KMS-11 (cell line): Measurements from ENCODE around the gene UBP1.

Experiments
- H2AFZ ChIP-seq: fragments of 200-600 bp; sonication (generic); 2 replicates; pipeline ENCODE4 v1.6.1; 2016; ENCODE audit warnings: antibody characterized with exemption, mixed run types, low read depth
- H3K27ac ChIP-seq: fragments of 200-600 bp; sonication (generic); 2 replicates; pipeline ENCODE4 v1.6.1; 2016; ENCODE audit warnings: mild to moderate bottlenecking, mixed run types
- H3K27me3 ChIP-seq: fragments of 200-600 bp; sonication (generic); 2 replicates; pipeline ENCODE4 v1.6.1; 2017; ENCODE audit warnings: mild to moderate bottlenecking, low read depth, mixed run types, moderate library complexity; ENCODE audit not compliant: insufficient read depth
- H3K36me3 ChIP-seq: fragments of 200-600 bp; sonication (generic); 2 replicates; pipeline ENCODE4 v1.6.1; 2017; ENCODE audit warnings: mild to moderate bottlenecking, mixed run types; ENCODE audit not compliant: insufficient read depth
- H3K4me1 ChIP-seq: fragments of 200-600 bp; sonication (generic); 2 replicates; pipeline ENCODE4 v1.6.1; 2016; ENCODE audit warnings: mild to moderate bottlenecking, low read depth, mixed run types; ENCODE audit not compliant: poor library complexity, severe bottlenecking
- H3K4me2 ChIP-seq: fragments of 200-600 bp; sonication (generic); 2 replicates; pipeline ENCODE4 v1.7.0; 2016; ENCODE audit warnings: mild to moderate bottlenecking, mixed run types
- H3K4me3 ChIP-seq: fragments of 200-600 bp; sonication (generic); IDR thresholded peaks from 2 replicates; pipeline ENCODE4 v1.6.1; 2017; ENCODE audit warnings: low read depth, low read length, mixed read lengths; ENCODE audit not compliant: insufficient read depth
- H3K79me2 ChIP-seq: fragments of 200-600 bp; sonication (generic); 2 replicates; pipeline ENCODE4 v1.6.1; 2016; ENCODE audit warnings: low read depth, mixed run types; ENCODE audit not compliant: insufficient read depth
- H3K9ac ChIP-seq: fragments of 200-600 bp; sonication (generic); 2 replicates; pipeline ENCODE4 v1.6.1; 2016; ENCODE audit warnings: mild to moderate bottlenecking, mixed run types
- H4K20me1 ChIP-seq: fragments of 200-600 bp; sonication (generic); 2 replicates; pipeline ENCODE4 v1.6.1; 2016; ENCODE audit warnings: mild to moderate bottlenecking, mixed run types; ENCODE audit not compliant: insufficient read depth
- CTCF ChIP-seq: fragments of 200-600 bp; sonication (generic); conservative IDR thresholded peaks from 2 replicates; pipeline ENCODE4 v1.6.1; 2017; ENCODE audit warnings: low read depth, mild to moderate bottlenecking, antibody characterized with exemption, low read length, moderate library complexity, mixed read lengths

UBP1 gene

GRCh38 chr3:33398410-33398809, 41.8 kb downstream of the UBP1 start:
- TF ChIP-seq CTCF, result no peak
- peaks cover 2% of the 10 kb centered on the region; the same call in 1 of the 2 replicates for H3K36me3 ChIP-seq
- no peak overlapping the region for H3K4me2 ChIP-seq
- H3K4me3 ChIP-seq, result no peak overlapping the region
- no peaks in the 10 kb centered on the region for H3K27me3 ChIP-seq
- H3K9ac ChIP-seq, result no peak overlapping the region
- no peak overlapping the region for H3K27ac ChIP-seq
- no peaks in the 10 kb centered on the region for H4K20me1 ChIP-seq
- no peak overlapping the region for H2AFZ ChIP-seq
- no peaks in the 10 kb centered on the region for H3K79me2 ChIP-seq
- no peaks in the 10 kb centered on the region for H3K4me1 ChIP-seq

GRCh38 chr3:33395900-33396299, 44.3 kb downstream of the UBP1 start:
- Histone ChIP-seq H3K27ac (no peak overlapping the region), H3K79me2 (no peaks in the 10 kb centered on the region), H3K4me3 (no peak overlapping the region), H2AFZ (no peak overlapping the region), H3K9ac (no peak overlapping the region), H3K4me1 (no peaks in the 10 kb centered on the region), H3K36me3 (no peaks in the 10 kb centered on the region), H4K20me1 (no peaks in the 10 kb centered on the region), H3K4me2 (no peak overlapping the region), H3K27me3 (no peaks in the 10 kb centered on the region)
- TF ChIP-seq CTCF, result no peak

GRCh38 chr3:33394403-33395054, 45.7 kb downstream of the UBP1 start:
- H4K20me1 ChIP-seq, result no peaks in the 10 kb centered on the region
- TF ChIP-seq CTCF, result no peak
- H3K27ac ChIP-seq, result no peak overlapping the region
- no peaks in the 10 kb centered on the region for H3K36me3 ChIP-seq
- no peak overlapping the region for H2AFZ ChIP-seq
- no peak overlapping the region for H3K4me2 ChIP-seq
- no peaks in the 10 kb centered on the region for H3K4me1 ChIP-seq
- H3K79me2 ChIP-seq, result no peaks in the 10 kb centered on the region
- no peak overlapping the region for H3K9ac ChIP-seq
- no peak overlapping the region for H3K4me3 ChIP-seq
- H3K27me3 ChIP-seq, result no peaks in the 10 kb centered on the region

- no peaks in the 10 kb centered on the region for H3K79me2 ChIP-seq
- no peak overlapping the region for H3K27ac ChIP-seq
- 0 out of 2 replicates have a peak, but pooled peaks cover 3% of the 10 kb centered on the region for H3K36me3 ChIP-seq
- no peak overlapping the region for H2AFZ ChIP-seq
- H3K4me1 ChIP-seq, result no peaks in the 10 kb centered on the region
- H3K9ac ChIP-seq, result no peak overlapping the region
- H3K27me3 ChIP-seq, result no peaks in the 10 kb centered on the region
- no peaks in the 10 kb centered on the region for H4K20me1 ChIP-seq
- no peak overlapping the region for H3K4me2 ChIP-seq
- no peak for TF ChIP-seq CTCF
- H3K4me3 ChIP-seq, result no peak overlapping the region
Measured at GRCh38 chr3:33392703-33393125, 47.5 kb downstream of the UBP1 start.
